Frontal cortex (tissue), 4 donors: ENCODE results near the gene GREB1. TPM values are rescaled to one million over a fixed set of nuclear protein-coding genes. Genes with fewer than 3 reads are reported as not detected.

ENCODE experiments used
- DNase-seq, 2 donors: peaks; one replicate each; pipeline ENCODE4 v3.0.0; 2012; ENCODE audit warnings: low spot score in 2 of 2
- FAIRE-seq: peaks from 2 replicates; lab custom pipeline; 2012; peaks lifted over from hg19 to GRCh38; lab: Jason Lieb, UNC
- total RNA-seq: library from RNA; depleted of rRNA; stranded (reverse); fragments of >200 nt; gene quantifications from one replicate; pipeline ENCODE4 v1.2.3, GENCODE V29; 2014
- donor health status: control.
- donor health status: control.
- donor health status: control.

GREB1 gene, protein sequence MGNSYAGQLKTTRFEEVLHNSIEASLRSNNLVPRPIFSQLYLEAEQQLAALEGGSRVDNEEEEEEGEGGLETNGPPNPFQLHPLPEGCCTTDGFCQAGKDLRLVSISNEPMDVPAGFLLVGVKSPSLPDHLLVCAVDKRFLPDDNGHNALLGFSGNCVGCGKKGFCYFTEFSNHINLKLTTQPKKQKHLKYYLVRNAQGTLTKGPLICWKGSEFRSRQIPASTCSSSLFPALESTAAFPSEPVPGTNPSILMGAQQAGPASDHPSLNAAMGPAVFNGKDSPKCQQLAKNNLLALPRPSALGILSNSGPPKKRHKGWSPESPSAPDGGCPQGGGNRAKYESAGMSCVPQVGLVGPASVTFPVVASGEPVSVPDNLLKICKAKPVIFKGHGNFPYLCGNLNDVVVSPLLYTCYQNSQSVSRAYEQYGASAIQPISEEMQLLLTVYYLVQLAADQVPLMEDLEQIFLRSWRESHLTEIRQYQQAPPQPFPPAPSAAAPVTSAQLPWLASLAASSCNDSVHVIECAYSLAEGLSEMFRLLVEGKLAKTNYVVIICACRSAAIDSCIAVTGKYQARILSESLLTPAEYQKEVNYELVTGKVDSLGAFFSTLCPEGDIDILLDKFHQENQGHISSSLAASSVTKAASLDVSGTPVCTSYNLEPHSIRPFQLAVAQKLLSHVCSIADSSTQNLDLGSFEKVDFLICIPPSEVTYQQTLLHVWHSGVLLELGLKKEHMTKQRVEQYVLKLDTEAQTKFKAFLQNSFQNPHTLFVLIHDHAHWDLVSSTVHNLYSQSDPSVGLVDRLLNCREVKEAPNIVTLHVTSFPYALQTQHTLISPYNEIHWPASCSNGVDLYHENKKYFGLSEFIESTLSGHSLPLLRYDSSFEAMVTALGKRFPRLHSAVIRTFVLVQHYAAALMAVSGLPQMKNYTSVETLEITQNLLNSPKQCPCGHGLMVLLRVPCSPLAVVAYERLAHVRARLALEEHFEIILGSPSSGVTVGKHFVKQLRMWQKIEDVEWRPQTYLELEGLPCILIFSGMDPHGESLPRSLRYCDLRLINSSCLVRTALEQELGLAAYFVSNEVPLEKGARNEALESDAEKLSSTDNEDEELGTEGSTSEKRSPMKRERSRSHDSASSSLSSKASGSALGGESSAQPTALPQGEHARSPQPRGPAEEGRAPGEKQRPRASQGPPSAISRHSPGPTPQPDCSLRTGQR (N-terminal part only)
- total RNA-seq, result 3.7 TPM

DNA sequence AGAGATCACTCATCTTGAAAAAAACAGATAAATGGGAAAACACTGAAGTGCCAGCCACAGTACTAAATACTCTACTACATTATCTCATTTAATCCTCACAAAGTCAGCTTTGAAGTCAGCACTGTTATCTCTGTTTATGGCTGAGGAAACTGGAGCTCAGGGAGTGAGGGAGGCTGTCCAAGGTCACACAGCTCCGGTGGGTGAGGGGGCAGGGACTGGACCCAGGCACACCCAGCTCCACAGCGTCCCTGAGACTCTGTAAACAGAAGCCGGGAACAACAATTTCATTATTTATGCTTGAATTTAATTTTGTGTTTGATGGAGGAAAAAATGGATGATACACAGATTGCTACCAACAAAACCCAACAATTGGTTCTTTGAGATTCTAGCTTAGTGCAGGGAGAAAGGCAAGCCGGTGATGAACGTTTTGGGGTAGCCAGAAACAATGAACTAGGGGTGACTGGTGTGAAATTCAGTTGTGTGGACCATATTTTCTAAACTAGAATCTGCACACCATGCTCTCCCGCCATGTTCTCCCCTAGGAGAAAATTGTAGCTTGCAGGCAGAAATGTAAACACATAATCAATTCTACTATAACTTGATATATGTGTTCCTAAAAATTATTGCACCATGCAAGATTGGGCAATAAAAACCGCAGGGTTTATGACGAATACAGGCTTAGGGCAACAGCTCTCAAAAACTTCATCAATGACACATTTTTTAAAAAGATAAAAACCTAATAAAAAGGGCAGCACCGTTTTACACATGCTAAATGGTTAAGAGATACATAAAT lies at the start of gene GREB1:
GREB1 (plus strand) TSS at position 768 of the 793 bp plus-strand sequence. CDS start 22,570 bp downstream, outside the sequence.
- DNase-seq (no peak), FAIRE-seq (no peak)

DNA sequence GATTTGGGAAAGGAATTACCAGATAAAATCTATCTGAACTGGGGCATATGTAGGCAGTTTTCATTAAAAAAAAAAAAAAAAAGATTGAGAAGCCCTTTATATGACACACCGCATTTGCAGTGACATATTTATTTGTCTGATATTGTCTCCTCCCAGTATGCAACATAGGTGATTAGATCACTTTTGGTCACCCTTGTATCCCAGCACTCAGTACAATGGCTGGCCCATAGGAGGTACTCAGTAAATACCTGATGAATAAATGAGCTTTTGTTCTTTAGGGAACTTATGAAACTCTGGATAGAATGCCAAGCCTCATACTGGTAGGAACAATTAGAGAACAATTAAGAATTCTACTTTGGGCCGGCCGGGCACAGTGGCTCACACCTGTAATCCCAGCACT lies 45.0 kb upstream of the GREB1 start:
- FAIRE-seq, result no peak
- DNase-seq, result no peak

DNA sequence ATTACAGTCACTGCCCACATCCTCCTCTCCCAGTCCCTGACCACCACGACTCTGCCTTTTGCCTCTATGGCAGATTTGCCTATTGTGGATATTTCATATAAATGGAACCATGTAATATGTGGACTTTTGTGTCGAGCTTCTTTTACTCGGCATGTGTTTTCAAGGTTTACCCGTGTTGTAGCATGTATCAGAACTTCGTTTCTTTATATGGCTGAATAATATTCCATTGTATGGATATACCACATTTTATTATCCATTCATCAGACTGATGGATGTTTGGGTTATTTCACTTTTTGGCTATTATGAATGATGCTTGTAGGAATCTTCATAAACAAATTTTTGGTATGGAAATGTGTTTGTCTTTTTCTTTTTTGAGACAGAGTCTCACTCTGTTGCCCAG lies 43.7 kb upstream of the GREB1 start:
- FAIRE-seq, result no peak
- no peak for DNase-seq

DNA sequence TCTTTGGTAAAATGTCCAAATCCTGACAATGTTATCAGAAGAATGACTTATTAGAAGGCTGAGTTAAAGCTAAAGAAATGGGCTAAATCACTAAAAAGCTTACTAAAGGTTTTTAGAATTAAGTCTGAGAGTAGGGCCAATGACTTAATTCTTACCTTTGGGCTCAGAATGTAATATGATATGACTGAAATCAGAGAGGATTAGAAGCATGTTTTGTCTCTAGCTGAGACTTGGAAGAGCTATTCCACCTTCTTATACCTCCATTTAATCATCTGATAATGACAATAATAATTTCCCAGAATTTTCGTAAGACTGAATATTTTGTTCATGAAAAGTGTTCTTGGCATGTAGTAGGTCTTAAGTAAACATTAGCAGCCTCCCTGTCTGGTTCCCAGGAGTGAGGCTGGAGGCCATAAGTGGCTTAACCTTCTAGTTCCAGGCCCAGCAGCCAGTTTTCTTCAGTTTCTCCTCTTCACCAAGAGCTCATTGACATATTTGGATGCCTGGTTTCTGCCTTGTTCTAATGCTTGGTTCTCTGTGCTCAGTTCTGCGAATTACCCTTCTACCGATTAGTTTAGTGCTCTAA lies 42.4 kb upstream of the GREB1 start:
- no peak for DNase-seq
- FAIRE-seq, result no peak

DNA sequence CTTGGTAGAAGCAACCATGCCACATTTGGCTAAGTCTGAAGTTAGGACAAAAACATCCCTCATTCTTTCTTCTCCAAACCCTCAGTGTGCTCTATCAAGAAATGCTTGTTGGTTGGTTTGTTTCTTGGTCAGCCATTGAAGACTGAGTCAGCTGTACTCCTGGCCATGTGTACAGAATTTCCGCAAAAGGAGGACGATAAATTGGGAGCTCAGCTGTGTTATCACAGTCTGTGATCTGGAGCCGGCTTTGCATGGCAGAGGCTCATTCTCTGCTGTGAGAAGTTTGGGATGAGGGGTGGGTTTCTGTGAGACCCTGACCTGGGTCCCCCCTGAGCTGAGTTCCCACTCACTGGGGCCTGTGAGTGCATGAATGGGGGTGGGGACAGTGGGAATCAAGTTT lies 41.6 kb upstream of the GREB1 start:
- no peak for DNase-seq
- no peak for FAIRE-seq

DNA sequence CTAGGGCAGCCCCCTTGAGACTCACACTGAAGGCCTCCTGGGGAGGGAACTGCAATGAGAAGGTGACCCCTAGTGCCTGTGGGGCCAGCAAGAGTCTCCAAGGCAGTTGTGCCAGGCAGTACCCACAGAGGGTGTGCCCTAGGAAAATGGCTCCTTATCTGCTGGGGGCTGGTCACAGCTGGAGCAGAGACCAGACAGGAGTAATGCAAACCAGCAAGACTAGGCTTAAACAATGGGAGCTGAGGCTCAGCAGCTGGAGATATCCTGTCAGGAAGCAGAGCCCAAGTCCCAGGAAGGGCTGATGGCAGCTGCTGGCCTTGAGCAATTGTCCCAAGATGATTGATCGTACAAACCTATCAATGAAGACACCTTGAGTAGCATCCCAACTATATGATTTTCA lies 41.1 kb upstream of the GREB1 start:
- no peak for DNase-seq
- no peak for FAIRE-seq

DNA sequence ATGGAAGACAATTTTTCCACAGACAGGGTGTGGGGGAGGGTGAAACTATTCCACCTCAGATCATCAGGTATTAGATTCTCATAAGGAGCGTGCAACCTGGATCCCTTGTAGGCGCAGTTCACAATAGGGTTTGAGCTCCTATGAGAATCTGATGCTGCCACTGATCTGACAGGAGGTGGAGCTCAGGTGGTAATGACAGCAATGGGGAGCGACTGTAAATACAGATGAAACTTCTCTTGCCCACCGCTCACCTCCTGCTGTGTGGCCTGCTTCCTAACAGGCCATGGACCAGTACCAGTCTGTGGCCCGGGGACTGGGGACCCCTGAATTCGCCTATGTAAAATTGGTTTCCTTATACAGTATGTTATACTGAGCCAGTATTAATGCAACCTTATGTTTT lies 40.6 kb upstream of the GREB1 start:
- DNase-seq (no peak), FAIRE-seq (no peak)

DNA sequence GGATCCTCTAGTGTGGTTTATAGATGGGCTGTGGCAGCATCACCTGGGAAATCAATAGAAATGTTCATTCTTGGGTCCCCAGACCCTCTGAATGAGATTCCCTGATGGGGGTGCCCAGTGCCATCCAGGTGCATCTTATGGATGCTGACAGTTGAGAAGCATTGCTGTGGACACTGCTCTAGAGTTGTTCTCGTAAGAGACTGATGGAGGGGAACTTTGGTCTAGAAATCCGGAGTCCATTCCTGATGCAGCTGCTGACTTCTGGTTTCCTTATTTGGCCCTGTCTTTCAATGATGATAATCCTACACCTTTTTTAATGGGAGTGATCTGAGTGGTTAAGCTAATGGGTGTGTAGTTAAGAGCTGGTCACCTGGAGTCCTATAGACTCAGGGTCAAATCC lies 39.5 kb upstream of the GREB1 start:
- no peak for FAIRE-seq
- no peak for DNase-seq

DNA sequence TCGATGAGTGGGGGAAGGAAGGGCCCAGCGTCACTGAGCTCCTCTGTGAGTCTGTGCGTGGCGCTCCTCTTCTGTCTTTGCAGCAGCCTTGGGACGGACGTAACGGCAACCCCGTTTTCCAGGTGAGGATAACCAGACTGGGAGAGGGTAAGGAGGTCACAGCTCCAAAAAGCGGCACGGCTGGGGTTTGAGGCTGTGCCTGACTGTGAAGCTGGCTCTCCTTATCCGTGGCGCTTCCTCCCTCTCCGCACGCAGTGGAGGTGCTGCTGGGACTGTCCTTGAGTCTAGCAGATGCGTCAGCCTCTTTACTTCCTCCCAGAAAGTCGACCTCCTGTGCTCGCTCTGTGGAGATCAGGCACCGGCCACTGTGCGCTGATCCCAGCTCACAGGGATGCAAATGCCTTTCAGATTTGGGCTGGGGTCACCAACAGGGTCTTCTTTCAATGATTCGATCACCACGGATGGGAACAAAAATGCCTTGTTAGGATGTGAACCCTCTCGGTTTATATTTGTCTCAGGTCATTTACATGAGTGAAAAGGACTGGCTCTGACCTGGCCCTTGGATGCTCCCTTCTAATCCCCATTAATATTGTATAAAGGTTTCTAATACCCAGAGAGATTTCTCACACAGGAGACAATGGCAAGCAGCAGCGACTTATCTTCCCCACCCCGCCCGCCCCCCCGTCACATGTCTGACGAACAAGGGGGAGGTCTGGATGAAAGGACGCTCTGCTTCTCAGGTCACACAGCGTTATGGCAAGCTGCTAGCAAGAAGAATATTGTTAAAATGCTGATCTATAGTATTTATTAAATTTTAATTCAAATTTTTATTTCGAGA lies 37.8 kb upstream of the GREB1 start:
- FAIRE-seq (no peak), DNase-seq (no peak)

DNA sequence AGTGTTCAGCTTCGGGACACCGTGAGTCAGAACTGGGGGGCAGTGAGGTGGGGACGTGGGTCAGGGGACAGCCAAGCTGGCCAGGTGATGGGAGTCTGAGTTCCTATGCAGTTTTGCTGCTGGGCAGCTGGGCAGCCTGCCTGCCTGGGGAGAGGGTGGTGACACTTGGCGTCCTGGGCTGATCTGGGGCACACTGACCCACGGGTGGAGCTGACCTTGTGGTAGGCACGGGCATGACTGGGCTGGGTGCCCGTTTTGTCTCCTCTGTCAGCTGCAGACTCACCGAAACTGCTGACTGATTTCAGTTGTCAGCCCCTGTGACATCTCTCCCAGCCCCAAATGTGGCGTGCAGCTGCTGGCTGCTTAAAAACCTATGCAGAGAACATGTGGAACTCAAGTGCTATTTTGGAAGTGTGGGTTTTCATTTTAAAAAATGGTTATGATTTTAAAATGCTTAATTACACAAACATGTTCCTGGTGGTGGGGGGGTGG lies 35.3 kb upstream of the GREB1 start:
- FAIRE-seq (no peak), DNase-seq (no peak)

DNA sequence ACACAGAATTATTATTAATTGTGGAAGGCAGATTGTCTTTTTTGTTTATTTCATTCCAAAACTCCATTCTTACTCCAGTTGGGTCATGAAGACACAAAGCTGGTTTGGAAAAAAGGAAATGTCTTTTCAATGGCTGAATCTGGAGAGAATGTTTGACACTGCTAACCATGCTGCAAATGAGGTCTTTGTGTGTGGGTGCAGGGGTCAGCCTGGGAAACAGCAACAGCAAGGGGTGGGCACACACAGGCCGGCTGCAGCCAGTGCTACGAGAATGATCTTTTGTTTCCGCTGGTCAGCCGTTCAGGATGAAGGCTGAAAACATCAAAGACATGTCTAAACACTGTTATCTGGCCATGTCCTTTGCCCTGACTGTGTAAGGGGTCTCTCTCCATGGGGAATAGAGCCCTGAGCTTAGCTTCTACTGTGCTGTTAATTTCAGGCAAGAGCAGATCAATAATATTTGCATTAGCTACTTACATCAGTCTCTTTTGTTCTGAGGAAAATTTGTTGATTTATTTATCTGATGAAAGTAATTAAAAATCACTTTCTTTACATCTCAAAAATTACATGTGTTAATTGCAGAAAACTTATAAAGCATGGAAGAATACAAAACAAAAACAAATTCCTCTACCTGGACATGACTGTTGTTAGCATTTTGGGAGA lies 34.6 kb upstream of the GREB1 start:
- no peak for FAIRE-seq
- DNase-seq, result no peak

DNA sequence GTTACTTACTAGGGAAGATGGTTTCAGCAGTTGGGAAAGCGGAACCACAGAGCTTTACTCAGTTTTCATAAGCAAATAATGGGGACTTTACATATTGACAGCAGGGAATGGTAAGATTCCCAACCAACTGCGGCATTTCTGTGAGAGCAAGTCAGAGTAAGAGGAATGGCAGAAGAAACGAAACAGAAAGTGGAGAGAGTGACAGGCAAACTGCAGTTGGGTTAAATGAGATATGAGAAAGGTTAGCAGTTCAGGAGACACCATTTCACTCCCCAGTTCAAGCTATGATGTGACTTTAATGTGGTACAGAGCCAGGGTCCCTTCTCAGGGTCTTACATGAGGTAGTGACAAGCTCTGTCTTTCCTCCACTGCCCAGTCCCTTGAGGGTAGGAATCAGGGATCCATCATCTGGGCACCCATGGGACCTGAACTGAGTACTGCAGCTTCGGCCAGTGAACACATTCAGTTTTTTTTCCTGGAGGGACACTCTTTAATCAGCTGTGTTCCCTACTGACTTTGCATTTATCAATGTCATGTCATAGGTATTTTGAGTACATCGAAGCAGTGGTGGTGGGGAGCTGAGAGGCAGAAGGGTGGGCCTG lies 33.0 kb upstream of the GREB1 start:
- no peak for FAIRE-seq
- no peak for DNase-seq

DNA sequence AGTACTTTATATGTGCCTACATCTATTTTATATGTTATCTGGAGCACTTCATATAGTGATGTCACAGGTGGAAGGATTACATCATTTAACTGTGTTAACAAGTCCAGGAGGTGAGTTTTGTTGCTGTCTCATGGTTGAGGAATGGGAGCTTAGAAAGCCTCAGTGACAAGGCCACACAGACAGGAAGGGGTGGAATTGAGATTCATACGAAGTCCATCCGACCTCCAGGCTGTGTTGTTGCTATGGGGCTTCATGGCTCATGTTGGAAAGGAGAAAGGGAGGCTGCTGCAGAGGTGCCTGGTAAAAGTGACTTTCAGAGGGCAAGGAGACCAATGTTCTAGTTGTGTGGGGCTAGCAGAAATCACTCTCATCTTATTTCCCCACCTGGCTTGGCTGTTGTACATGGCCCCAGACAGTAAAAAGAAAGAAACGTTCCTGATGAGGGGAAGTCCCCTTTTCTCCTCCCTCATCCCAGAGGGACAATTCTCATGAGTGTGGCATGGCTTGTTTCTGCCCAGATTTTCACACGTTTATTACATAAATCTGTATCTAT lies 31.0 kb upstream of the GREB1 start:
- FAIRE-seq, result no peak
- DNase-seq, result no peak

DNA sequence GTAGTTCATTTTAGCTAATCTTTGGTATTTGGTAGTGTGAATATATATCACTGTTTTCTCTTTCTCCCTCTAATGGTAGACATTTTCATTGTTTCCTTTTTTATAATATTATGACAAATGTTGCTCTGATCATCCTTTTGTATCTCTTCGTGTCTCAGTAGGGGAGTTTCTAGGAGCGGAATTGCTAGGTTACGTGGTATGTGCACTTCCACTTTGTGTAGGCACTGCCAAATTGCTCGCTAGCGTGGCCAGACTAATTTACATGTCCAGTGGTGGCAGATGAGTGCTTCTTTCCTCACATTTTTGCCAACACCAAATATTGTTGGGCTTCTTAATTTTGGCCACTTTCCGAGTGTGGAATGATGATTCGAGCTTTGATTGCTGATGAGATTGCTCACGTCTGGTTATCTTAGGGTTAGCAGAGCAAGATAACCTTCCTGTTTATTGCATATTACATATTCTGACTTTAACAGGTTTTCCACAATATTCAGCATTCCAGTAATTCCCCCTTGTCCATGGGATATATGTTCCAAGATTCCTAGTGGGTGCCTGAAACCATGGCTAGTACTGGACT lies 30.4 kb upstream of the GREB1 start:
- DNase-seq (no peak), FAIRE-seq (no peak)

DNA sequence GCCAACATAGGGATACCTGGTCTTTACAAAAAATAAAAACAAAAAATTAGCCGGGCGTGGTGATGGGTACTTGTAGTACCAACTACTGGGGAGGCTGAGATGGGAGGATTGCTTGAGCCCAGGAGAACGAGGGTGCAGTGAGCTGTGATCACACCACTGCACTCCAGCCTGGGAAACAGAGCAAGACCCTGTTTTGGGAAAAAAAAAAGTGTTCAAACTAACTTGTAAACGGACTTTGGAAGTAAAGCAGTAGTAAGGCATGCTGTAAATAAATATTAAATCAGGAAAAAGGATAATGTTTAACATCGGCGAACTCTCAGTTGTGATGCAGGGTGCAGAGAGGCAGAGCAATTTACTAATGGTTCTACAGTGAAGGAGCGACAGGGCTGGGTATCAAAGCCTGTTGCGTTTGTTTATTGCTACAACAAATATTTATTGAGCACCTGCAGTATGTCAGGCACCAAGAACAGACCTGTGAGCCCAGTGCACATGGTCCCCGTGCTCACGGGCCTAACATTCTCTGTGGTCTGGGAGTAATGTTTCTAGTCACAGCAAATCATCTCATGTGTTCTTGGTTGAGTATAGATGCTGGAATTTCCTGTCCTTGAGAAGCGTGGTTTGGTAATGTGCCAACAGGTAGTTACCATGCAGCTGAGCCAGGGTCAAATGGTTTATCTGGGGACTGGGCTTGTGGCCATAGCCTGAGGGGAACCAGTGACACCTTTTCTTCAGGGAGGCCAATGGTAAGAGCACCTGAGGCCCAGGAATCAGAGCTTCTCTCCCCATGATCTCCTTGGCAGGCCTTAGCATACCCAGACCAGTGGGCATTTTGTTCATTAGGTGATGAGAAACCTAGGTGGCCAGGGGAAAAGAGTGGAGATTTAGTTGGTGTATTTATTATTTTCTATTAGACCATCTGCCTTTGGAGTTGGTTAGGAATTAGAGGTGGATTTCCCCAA lies 27.9 kb upstream of the GREB1 start:
- DNase-seq (no peak), FAIRE-seq (no peak)

DNA sequence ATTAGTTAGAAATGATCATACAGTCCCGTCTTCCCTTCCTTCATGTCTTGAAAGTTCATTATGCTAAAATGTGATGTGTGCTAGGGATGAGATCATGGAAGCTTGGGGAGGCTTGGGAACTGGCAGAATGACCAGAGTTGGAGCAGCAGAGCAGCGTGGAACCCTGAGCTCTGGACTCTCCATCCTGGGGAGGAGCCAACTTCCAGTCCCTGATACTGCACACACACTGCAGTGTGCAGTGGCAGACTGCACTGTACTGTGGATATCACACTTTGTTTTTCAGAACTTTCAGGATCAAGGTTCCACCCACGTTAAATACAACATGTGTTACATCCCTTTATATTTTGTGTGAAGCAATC lies 27.3 kb upstream of the GREB1 start:
- DNase-seq, result no peak
- FAIRE-seq, result no peak
